Testis (tissue), 2 donors: ENCODE results near the gene RSKR.

Experiments used
- POLR2A ChIP-seq: fragments of 450-650 bp; IDR thresholded peaks from one replicate; pipeline ENCODE4 v1.6.1; 2017; ENCODE audit warnings: antibody characterized with exemption, mild to moderate bottlenecking, moderate library complexity
- TF ChIP-seq, protein P1 (sequence below), 3 experiments: fragments of 450-650 bp in 2 of 3; fragments of 200-600 bp in 1 of 3; sonication (generic) in 1 of 3; IDR thresholded peaks; one replicate each; pipeline ENCODE4 v1.5.1; 2016 to 2019; ENCODE audit warnings: antibody characterized with exemption in 3 of 3, mild to moderate bottlenecking in 2 of 3, moderate library complexity in 1 of 3

DNA sequence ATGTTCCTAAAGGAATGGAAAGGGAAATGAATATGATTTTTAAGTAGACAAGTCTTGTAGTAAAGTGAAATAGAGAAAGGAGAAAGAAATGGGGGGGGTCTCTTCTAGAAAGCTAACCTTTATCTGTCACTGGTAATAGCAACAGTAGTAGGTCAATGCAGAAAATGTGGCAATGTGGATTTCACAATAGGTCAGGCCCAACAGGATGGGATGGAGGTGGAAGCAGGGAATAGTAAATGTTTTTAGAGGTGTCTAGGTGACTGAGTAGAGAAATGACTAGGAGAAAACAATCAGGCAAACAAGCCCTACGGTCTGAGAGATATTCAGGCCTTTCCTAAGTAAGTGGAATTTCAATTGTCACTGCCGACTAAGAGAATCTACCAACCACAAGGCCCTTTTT lies 6.0 kb upstream of the RSKR start:
- TF ChIP-seq, protein P1, sequence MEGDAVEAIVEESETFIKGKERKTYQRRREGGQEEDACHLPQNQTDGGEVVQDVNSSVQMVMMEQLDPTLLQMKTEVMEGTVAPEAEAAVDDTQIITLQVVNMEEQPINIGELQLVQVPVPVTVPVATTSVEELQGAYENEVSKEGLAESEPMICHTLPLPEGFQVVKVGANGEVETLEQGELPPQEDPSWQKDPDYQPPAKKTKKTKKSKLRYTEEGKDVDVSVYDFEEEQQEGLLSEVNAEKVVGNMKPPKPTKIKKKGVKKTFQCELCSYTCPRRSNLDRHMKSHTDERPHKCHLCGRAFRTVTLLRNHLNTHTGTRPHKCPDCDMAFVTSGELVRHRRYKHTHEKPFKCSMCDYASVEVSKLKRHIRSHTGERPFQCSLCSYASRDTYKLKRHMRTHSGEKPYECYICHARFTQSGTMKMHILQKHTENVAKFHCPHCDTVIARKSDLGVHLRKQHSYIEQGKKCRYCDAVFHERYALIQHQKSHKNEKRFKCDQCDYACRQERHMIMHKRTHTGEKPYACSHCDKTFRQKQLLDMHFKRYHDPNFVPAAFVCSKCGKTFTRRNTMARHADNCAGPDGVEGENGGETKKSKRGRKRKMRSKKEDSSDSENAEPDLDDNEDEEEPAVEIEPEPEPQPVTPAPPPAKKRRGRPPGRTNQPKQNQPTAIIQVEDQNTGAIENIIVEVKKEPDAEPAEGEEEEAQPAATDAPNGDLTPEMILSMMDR (IDR thresholded peaks at IDR 0.05), result no peak
- TF ChIP-seq POLR2A, result no peak
